Activated CD4-positive, alpha-beta T cell treated with anti-CD3 and anti-CD28 coated beads for 4 hours (primary cell): ENCODE measurements around the gene OR4X2.
"Not testable (repeated sequence)": the region's sequence is repeated elsewhere in the genome, so short reads cannot be mapped to it uniquely, and the experiment has no call there.

Experiments
- DNase-seq, 2 donors: peaks; one replicate each; pipeline ENCODE4 v3.0.0-alpha.2; 2020

Gene OR4X2, protein sequence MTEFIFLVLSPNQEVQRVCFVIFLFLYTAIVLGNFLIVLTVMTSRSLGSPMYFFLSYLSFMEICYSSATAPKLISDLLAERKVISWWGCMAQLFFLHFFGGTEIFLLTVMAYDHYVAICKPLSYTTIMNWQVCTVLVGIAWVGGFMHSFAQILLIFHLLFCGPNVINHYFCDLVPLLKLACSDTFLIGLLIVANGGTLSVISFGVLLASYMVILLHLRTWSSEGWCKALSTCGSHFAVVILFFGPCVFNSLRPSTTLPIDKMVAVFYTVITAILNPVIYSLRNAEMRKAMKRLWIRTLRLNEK

DNA sequence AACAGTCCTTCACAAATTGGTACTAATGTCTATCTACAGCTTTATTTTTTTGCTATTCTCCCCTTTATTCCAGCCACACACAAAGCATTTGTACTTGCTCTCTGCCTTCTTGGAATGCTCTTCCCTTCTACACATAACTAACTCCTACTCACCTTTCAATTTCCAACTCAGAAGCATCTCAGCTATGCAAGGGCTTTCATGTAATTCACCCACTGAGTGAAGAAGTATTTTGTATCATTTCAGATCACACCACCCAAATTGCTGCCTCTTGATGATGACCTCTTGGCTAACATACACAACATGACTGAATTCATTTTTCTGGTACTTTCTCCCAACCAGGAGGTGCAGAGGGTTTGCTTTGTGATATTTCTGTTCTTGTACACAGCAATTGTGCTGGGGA lies at the start of gene OR4X2:
OR4X2 (plus strand) TSS at position 301 of the 400 bp plus-strand sequence; CDS start at position 301, 0 bp downstream.
- no peak for DNase-seq

- DNase-seq, result no peak
These were observed 37.0 kb upstream of the OR4X2 start for GRCh38 chr11:48207881-48208280.

- no peak for DNase-seq
These were observed 34.9 kb upstream of the OR4X2 start for GRCh38 chr11:48210052-48210451.

- DNase-seq, result no peak
These were observed 28.4 kb upstream of the OR4X2 start, which contains the start of gene OR4B1 for GRCh38 chr11:48216510-48216909. Gene OR4B1, plus strand, starts transcription at chr11:48216810. Its CDS starts 0 bp downstream, at chr11:48216810.

- no peak for DNase-seq
These were observed 16.1 kb upstream of the OR4X2 start for GRCh38 chr11:48228761-48229160.

DNA sequence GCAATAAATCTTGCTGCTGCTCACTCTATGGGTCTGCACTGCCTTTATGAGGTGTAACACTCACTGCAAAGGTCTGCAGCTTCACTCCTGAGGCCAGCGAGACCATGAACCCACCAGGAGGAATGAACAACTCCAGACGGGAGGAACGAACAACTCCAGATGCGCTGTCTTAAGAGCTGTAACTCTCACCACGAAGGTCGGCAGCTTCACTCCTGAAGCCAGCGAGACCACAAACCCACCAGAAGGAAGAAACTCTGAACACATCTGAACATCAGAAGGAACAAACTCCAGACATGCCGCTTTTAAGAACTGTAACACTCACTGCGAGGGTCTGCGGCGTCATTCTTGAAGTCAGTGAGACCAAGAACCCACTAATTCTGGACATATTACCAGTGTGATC lies 14.8 kb upstream of the OR4X2 start:
- DNase-seq, result not testable (repeated sequence)

GRCh38 chr11:48237727-48238126 lies 7.2 kb upstream of the OR4X2 start:
- no peak for DNase-seq

GRCh38 chr11:48242501-48242900 lies 2.4 kb upstream of the OR4X2 start:
- no peak for DNase-seq

GRCh38 chr11:48248902-48249301 lies 4.0 kb downstream of the OR4X2 start:
- no peak for DNase-seq

- DNase-seq, result no peak
These were observed 16.7 kb downstream of the OR4X2 start for GRCh38 chr11:48261600-48261999.

DNA sequence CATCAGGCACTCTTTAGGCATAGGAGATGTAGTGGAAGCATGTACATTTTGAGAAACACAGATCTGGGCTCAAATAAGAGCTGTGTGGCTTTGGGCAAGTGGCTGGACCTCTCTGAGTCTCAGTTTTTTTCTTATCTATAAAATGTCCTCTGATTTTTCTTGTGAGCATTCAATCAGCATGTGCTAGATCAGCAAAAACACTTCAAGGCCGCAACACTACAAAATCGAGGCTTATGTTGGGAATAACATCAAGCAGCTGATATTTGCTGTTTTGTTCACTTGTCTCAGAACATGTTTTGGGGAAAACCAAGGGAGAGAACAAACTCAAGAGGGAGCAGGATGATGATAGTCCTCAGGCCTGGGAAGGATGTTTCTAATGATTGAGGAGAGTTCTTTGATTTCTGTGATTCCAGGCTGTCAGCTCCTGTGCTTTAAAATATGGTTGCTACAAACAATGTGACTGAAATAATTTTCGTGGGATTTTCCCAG lies 18.6 kb downstream of the OR4X2 start, which contains the start of gene OR4X1:
OR4X1 (plus strand) TSS at position 439 of the 489 bp plus-strand sequence; CDS start at position 439, 0 bp downstream.
- no peak for DNase-seq

- DNase-seq, result no peak
These were observed 25.7 kb downstream of the OR4X2 start for GRCh38 chr11:48270621-48271020.

GRCh38 chr11:48272606-48273005 lies 27.7 kb downstream of the OR4X2 start:
- DNase-seq, result no peak
